Dedifferentiated amniotic fluid mesenchymal stem cell (primary cell): ENCODE measurements around the gene FBXW7.
A peak's percentile ranks its signal among the peaks of the same experiment; 100 is the strongest.
"Not testable (repeated sequence)": the region's sequence is repeated elsewhere in the genome, so short reads cannot be mapped to it uniquely, and the experiment has no call there.

Source experiments
- DNase-seq: peaks from one replicate; pipeline ENCODE4 v3.0.0-alpha.2; 2016; ENCODE audit errors: extremely low spot score

The FBXW7 gene

GRCh38 chr4:152544533-152544932 lies 8.6 kb upstream of the FBXW7 start:
- DNase-seq = not testable (repeated sequence)

- no peak for DNase-seq
Measured at GRCh38 chr4:152540941-152541340, 5.0 kb upstream of the FBXW7 start.

- no peak for DNase-seq
Measured at GRCh38 chr4:152540293-152540674, 4.4 kb upstream of the FBXW7 start.

GRCh38 chr4:152539556-152540292 lies 3.8 kb upstream of the FBXW7 start:
- DNase-seq = no peak

- DNase-seq = no peak
Measured at GRCh38 chr4:152537881-152538280, 2.0 kb upstream of the FBXW7 start.

- peak; percentile 18 for DNase-seq
Measured at GRCh38 chr4:152536545-152537182, 772 bp upstream of the FBXW7 start.

GRCh38 chr4:152535360-152535902 lies 461 bp downstream of the FBXW7 start:
- no peak for DNase-seq

GRCh38 chr4:152534541-152535359 lies 1.1 kb downstream of the FBXW7 start:
- no peak for DNase-seq

- no peak for DNase-seq
Measured at GRCh38 chr4:152531479-152531878, 4.4 kb downstream of the FBXW7 start.

GRCh38 chr4:152530600-152530999 lies 5.3 kb downstream of the FBXW7 start:
- DNase-seq = no peak

GRCh38 chr4:152529880-152530279 lies 6.0 kb downstream of the FBXW7 start:
- DNase-seq = no peak

GRCh38 chr4:152528060-152528459 lies 7.8 kb downstream of the FBXW7 start:
- DNase-seq = no peak

- DNase-seq = no peak
Measured at GRCh38 chr4:152525878-152526277, 10.0 kb downstream of the FBXW7 start.

- no peak for DNase-seq
Measured at GRCh38 chr4:152524427-152524826, 11.5 kb downstream of the FBXW7 start.

- DNase-seq = no peak
Measured at GRCh38 chr4:152523731-152524130, 12.2 kb downstream of the FBXW7 start.

- no peak for DNase-seq
Measured at GRCh38 chr4:152522754-152523153, 13.1 kb downstream of the FBXW7 start.

GRCh38 chr4:152522245-152522644 lies 13.6 kb downstream of the FBXW7 start:
- no peak for DNase-seq

GRCh38 chr4:152516156-152516555 lies 19.7 kb downstream of the FBXW7 start:
- DNase-seq = no peak

GRCh38 chr4:152515678-152516077 lies 20.2 kb downstream of the FBXW7 start:
- DNase-seq = peak; percentile 72

- no peak for DNase-seq
Measured at GRCh38 chr4:152514356-152514755, 21.5 kb downstream of the FBXW7 start.

GRCh38 chr4:152513078-152513477 lies 22.8 kb downstream of the FBXW7 start:
- no peak for DNase-seq

- DNase-seq = no peak
Measured at GRCh38 chr4:152512483-152512882, 23.4 kb downstream of the FBXW7 start.
